ENCODE results near the gene SLC39A11.
"Not testable (repeated sequence)": the region's sequence is repeated elsewhere in the genome, so short reads cannot be mapped to it uniquely, and the experiment has no call there.

Gene SLC39A11

GRCh38 chr17:73000832-73001231, 91.7 kb downstream of the SLC39A11 start:
- TF ChIP-seq L3MBTL2 (conservative IDR thresholded peaks at IDR 0.05) (no peak), SP1 (IDR thresholded peaks at IDR 0.05) (no peak), FOXA1 (IDR thresholded peaks at IDR 0.05) (no peak), CTBP1 (IDR thresholded peaks at IDR 0.05; ENCODE audit: borderline replicate concordance) (no peak), HDGF (IDR thresholded peaks at IDR 0.05; ENCODE audit: borderline replicate concordance) (no peak), LEF1 (IDR thresholded peaks at IDR 0.05; ENCODE audit: borderline replicate concordance) (no peak), ZNF384 (IDR thresholded peaks at IDR 0.05) (no peak), SUZ12 (IDR thresholded peaks at IDR 0.05) (no peak), ARNT (IDR thresholded peaks at IDR 0.05) (no peak), TARDBP (IDR thresholded peaks at IDR 0.05) (no peak), PKNOX1 (IDR thresholded peaks at IDR 0.05) (no peak), BHLHE40 (IDR thresholded peaks at IDR 0.05; ENCODE audit: borderline replicate concordance) (no peak)
- CTCF ChIA-PET = interaction anchor here (0.5 to 1.4 kb wide), 2 partner anchors 15 to 126 kb away, joined by 3 to 8 read pairs; no protein-coding TSS in a partner anchor
- DNase-seq (ENCODE audit: extremely low spot score) = no peak
- POLR2A ChIA-PET = no interaction called here

- DNase-seq (ENCODE audit: extremely low spot score); POLR2A ChIA-PET: not testable (repeated sequence)
- CTCF ChIA-PET = interaction anchor here (1.1 to 1.4 kb wide), 2 partner anchors 13 to 157 kb away, joined by 3 to 8 read pairs; no protein-coding TSS in a partner anchor
Observed at GRCh38 chr17:72999474-72999873, 93.0 kb downstream of the SLC39A11 start.

GRCh38 chr17:72998343-72998742, 94.1 kb downstream of the SLC39A11 start:
- ChIA-PET POLR2A (no interaction called here), CTCF (no interaction called here)
- TF ChIP-seq ARNT (IDR thresholded peaks at IDR 0.05) (no peak), PKNOX1 (IDR thresholded peaks at IDR 0.05) (no peak), FOXK2 (IDR thresholded peaks at IDR 0.05) (no peak), ZNF384 (IDR thresholded peaks at IDR 0.05) (no peak)
- DNase-seq (ENCODE audit: extremely low spot score) = no peak

- ChIA-PET CTCF (no interaction called here), POLR2A (no interaction called here)
- DNase-seq (ENCODE audit: extremely low spot score) = no peak
- TF ChIP-seq CTBP1 (IDR thresholded peaks at IDR 0.05; ENCODE audit: borderline replicate concordance) = no peak
- no peak for TF ChIP-seq ARNT (IDR thresholded peaks at IDR 0.05)
- TF ChIP-seq FOXM1 (IDR thresholded peaks at IDR 0.05; ENCODE audit: borderline replicate concordance) = no peak
- no peak for TF ChIP-seq NFRKB (IDR thresholded peaks at IDR 0.05)
- TF ChIP-seq TARDBP (IDR thresholded peaks at IDR 0.05) = no peak
- no peak for TF ChIP-seq FOXA1 (IDR thresholded peaks at IDR 0.05)
- no peak for TF ChIP-seq HDGF (IDR thresholded peaks at IDR 0.05; ENCODE audit: borderline replicate concordance)
- no peak for TF ChIP-seq ZNF384 (IDR thresholded peaks at IDR 0.05)
- TF ChIP-seq BHLHE40 (IDR thresholded peaks at IDR 0.05; ENCODE audit: borderline replicate concordance) = no peak
- no peak for TF ChIP-seq SP1 (IDR thresholded peaks at IDR 0.05)
- TF ChIP-seq ELF4 (IDR thresholded peaks at IDR 0.05) = no peak
- no peak for TF ChIP-seq LEF1 (IDR thresholded peaks at IDR 0.05; ENCODE audit: borderline replicate concordance)
- no peak for TF ChIP-seq FOXK2 (IDR thresholded peaks at IDR 0.05)
Observed at GRCh38 chr17:72997559-72997958, 94.9 kb downstream of the SLC39A11 start.

- CTCF ChIA-PET = no interaction called here
- POLR2A ChIA-PET = no interaction called here
- no peak for DNase-seq (ENCODE audit: extremely low spot score)
- TF ChIP-seq BHLHE40 (IDR thresholded peaks at IDR 0.05; ENCODE audit: borderline replicate concordance) (no peak), FOXK2 (IDR thresholded peaks at IDR 0.05) (no peak), L3MBTL2 (conservative IDR thresholded peaks at IDR 0.05) (no peak), ELF4 (IDR thresholded peaks at IDR 0.05) (no peak), ARNT (IDR thresholded peaks at IDR 0.05) (no peak), TARDBP (IDR thresholded peaks at IDR 0.05) (no peak), FOXM1 (IDR thresholded peaks at IDR 0.05; ENCODE audit: borderline replicate concordance) (no peak), NFRKB (IDR thresholded peaks at IDR 0.05) (no peak), SUZ12 (IDR thresholded peaks at IDR 0.05) (no peak), ZNF384 (IDR thresholded peaks at IDR 0.05) (no peak)
Observed at GRCh38 chr17:72996791-72997190, 95.7 kb downstream of the SLC39A11 start.

- no peak for TF ChIP-seq BHLHE40 (IDR thresholded peaks at IDR 0.05; ENCODE audit: borderline replicate concordance)
- no peak for TF ChIP-seq L3MBTL2 (conservative IDR thresholded peaks at IDR 0.05)
- no peak for TF ChIP-seq LEF1 (IDR thresholded peaks at IDR 0.05; ENCODE audit: borderline replicate concordance)
- no peak for TF ChIP-seq NFRKB (IDR thresholded peaks at IDR 0.05)
- TF ChIP-seq ARNT (IDR thresholded peaks at IDR 0.05) = no peak
- TF ChIP-seq FOXM1 (IDR thresholded peaks at IDR 0.05; ENCODE audit: borderline replicate concordance) = no peak
- no peak for TF ChIP-seq PKNOX1 (IDR thresholded peaks at IDR 0.05)
- no peak for DNase-seq (ENCODE audit: extremely low spot score)
- POLR2A ChIA-PET = no interaction called here
- CTCF ChIA-PET = interaction anchor here (0.6 to 2.2 kb wide), 2 partner anchors 9 to 435 kb away, joined by 3 to 12 read pairs; no protein-coding TSS in a partner anchor
Observed at GRCh38 chr17:72995008-72995656, 97.4 kb downstream of the SLC39A11 start.

GRCh38 chr17:72992783-72993467, 99.6 kb downstream of the SLC39A11 start:
- POLR2A ChIA-PET = not testable (repeated sequence)

More at GRCh38 chr17:72992783-72993467, 99.6 kb downstream of the SLC39A11 start:
- DNase-seq (ENCODE audit: extremely low spot score); CTCF ChIA-PET: not testable (repeated sequence)
